Measurements from ENCODE around the gene CIB4. TPM values are rescaled to one million over a fixed set of nuclear protein-coding genes. Genes with fewer than 3 reads are reported as not detected.

CIB4 gene
- total and polyA plus RNA-seq, 9 of the 15 experiments (the other 6 are each of a cell fraction or from before 2014, with no cell fraction given) = not detected

DNA sequence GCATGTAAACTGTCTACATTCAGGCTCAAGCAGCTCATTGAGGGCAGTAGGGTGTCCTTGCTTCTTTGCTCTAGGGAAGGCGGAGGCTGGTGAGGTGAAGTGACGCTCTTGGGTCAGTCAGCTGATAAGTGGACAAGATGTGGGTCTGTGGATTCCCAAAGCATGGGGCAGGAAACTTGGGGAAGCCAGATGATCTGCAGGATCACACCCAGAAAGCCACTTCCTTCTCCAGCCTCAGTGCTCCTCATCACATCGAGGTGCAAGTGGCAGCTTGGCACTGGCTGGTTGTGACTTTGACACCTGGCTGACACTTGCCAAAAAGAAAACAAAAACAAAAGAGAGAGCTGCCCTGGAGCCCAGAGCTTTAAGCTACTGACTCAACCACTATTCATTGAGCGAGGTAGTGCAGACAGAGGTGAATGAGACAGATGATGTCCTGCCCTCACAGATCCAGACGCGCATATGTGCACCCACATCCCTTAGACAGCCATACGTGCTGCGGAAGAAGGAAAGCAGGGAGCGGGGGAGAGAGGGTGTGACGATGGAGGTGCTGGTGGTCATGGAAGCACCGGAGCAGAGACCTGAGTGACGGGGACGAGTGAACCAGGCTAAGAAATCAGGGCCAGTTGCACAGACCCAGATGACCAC is 3.1 kb upstream of the CIB4 start:
- no peaks in the 10 kb centered on the region for H3K9me3 ChIP-seq (replicated peaks; ENCODE audit: control insufficient read depth, insufficient read depth, low read depth, low read length)
- under 1% methylated on average over 13 of the region's 13 CpGs for WGBS (ENCODE audit: insufficient coverage, low coverage, missing lambda C conversion rate)
- ChIA-PET CTCF (ENCODE audit: low intra/inter-chr PET ratio) (no interaction called here), POLR2A (no interaction called here)
- H4K20me1 ChIP-seq (replicated peaks; ENCODE audit: control insufficient read depth, insufficient read depth, low read length) = no peaks in the 10 kb centered on the region
- no peak overlapping the region for H3K4me2 ChIP-seq (ENCODE audit: insufficient read depth, low read length)
- no peaks in the 10 kb centered on the region for H3K36me3 ChIP-seq (ENCODE audit: control insufficient read depth, insufficient read depth, low read length)
- H3K79me2 ChIP-seq (ENCODE audit: control insufficient read depth, insufficient read depth, low read length) = no peaks in the 10 kb centered on the region
- H3K27ac ChIP-seq (ENCODE audit: extremely low read depth, low read depth, low read length) = no peak overlapping the region
- in situ Hi-C loops (cut with MboI) = no loop called here
- H3K9ac ChIP-seq (ENCODE audit: insufficient read depth in 1 of 2, low read depth in 2 of 2, low read length in 2 of 2) = no peak overlapping the region
- no peak overlapping the region for H2AFZ ChIP-seq (ENCODE audit: low read depth, low read length)
- intact Hi-C loops (cut with micrococcal nuclease) = no loop called here
- ATAC-seq (no peak), DNase-seq (ENCODE audit: extremely low read depth in 1 of 4, low spot score in 3 of 4) (no peak), FAIRE-seq (no peak)
- no peaks in the 10 kb centered on the region for H3K9me1 ChIP-seq (ENCODE audit: control insufficient read depth, insufficient read depth, low read length)
- TF ChIP-seq RBM34 (IDR thresholded peaks at IDR 0.05; ENCODE audit: borderline replicate concordance, insufficient read depth, low read length) (no peak), TOE1 (IDR thresholded peaks at IDR 0.05; ENCODE audit: borderline replicate concordance) (no peak), TOE1 (CRISPR knock-in tag; IDR thresholded peaks at IDR 0.05; ENCODE audit: borderline replicate concordance, low read depth) (no peak), CBFA2T3 (IDR thresholded peaks at IDR 0.05) (no peak), ESRRA (IDR thresholded peaks at IDR 0.05; ENCODE audit: borderline replicate concordance, low read depth) (no peak), PRPF4 (IDR thresholded peaks at IDR 0.05; ENCODE audit: insufficient read depth, low read depth, low read length, poor library complexity, severe bottlenecking) (no peak), SOX6 (IDR thresholded peaks at IDR 0.05) (no peak), STAT5A (IDR thresholded peaks at IDR 0.05; ENCODE audit: borderline replicate concordance, low read length) (no peak)
- TF ChIP-seq, protein P1, sequence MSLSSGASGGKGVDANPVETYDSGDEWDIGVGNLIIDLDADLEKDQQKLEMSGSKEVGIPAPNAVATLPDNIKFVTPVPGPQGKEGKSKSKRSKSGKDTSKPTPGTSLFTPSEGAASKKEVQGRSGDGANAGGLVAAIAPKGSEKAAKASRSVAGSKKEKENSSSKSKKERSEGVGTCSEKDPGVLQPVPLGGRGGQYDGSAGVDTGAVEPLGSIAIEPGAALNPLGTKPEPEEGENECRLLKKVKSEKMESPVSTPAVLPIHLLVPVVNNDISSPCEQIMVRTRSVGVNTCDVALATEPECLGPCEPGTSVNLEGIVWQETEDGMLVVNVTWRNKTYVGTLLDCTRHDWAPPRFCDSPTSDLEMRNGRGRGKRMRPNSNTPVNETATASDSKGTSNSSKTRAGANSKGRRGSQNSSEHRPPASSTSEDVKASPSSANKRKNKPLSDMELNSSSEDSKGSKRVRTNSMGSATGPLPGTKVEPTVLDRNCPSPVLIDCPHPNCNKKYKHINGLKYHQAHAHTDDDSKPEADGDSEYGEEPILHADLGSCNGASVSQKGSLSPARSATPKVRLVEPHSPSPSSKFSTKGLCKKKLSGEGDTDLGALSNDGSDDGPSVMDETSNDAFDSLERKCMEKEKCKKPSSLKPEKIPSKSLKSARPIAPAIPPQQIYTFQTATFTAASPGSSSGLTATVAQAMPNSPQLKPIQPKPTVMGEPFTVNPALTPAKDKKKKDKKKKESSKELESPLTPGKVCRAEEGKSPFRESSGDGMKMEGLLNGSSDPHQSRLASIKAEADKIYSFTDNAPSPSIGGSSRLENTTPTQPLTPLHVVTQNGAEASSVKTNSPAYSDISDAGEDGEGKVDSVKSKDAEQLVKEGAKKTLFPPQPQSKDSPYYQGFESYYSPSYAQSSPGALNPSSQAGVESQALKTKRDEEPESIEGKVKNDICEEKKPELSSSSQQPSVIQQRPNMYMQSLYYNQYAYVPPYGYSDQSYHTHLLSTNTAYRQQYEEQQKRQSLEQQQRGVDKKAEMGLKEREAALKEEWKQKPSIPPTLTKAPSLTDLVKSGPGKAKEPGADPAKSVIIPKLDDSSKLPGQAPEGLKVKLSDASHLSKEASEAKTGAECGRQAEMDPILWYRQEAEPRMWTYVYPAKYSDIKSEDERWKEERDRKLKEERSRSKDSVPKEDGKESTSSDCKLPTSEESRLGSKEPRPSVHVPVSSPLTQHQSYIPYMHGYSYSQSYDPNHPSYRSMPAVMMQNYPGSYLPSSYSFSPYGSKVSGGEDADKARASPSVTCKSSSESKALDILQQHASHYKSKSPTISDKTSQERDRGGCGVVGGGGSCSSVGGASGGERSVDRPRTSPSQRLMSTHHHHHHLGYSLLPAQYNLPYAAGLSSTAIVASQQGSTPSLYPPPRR (CRISPR knock-in tag; IDR thresholded peaks at IDR 0.05; ENCODE audit: borderline replicate concordance) = no peak
- TF ChIP-seq, protein P2, sequence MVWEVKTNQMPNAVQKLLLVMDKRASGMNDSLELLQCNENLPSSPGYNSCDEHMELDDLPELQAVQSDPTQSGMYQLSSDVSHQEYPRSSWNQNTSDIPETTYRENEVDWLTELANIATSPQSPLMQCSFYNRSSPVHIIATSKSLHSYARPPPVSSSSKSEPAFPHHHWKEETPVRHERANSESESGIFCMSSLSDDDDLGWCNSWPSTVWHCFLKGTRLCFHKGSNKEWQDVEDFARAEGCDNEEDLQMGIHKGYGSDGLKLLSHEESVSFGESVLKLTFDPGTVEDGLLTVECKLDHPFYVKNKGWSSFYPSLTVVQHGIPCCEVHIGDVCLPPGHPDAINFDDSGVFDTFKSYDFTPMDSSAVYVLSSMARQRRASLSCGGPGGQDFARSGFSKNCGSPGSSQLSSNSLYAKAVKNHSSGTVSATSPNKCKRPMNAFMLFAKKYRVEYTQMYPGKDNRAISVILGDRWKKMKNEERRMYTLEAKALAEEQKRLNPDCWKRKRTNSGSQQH (CRISPR knock-in tag; IDR thresholded peaks at IDR 0.05) = no peak
- TF ChIP-seq, protein P3, sequence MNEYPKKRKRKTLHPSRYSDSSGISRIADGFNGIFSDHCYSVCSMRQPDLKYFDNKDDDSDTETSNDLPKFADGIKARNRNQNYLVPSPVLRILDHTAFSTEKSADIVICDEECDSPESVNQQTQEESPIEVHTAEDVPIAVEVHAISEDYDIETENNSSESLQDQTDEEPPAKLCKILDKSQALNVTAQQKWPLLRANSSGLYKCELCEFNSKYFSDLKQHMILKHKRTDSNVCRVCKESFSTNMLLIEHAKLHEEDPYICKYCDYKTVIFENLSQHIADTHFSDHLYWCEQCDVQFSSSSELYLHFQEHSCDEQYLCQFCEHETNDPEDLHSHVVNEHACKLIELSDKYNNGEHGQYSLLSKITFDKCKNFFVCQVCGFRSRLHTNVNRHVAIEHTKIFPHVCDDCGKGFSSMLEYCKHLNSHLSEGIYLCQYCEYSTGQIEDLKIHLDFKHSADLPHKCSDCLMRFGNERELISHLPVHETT (CRISPR knock-in tag; conservative IDR thresholded peaks at IDR 0.05 in 1 of 2, IDR thresholded peaks at IDR 0.05 in 1 of 2) = no peak
- BruUV-seq (replicated peaks) = no TSS peak
- peaks cover 18 to 67% of the 10 kb centered on the region in 2 experiments for H3K27me3 ChIP-seq (ENCODE audit: control insufficient read depth in 2 of 2, insufficient read depth in 2 of 2, low read length in 2 of 2)
- H3K4me3 ChIP-seq = no peak overlapping the region
- H3K4me1 ChIP-seq (replicated peaks in 1 of 2; ENCODE audit: control insufficient read depth in 2 of 2, insufficient read depth in 2 of 2, low read length in 2 of 2) = no peaks in the 10 kb centered on the region
